Epidermal melanocyte (primary cell): ENCODE data around the gene OPCML.

ENCODE experiments used
- DNase-seq: peaks from one replicate; pipeline ENCODE4 v3.0.0; 2011; ENCODE audit warnings: low spot score; ENCODE audit not compliant: insufficient read length

The OPCML gene

GRCh38 chr11:133413703-133414102, 118.6 kb downstream of the OPCML start:
- DNase-seq: no peak

- no peak for DNase-seq
Measured at GRCh38 chr11:133409799-133410198, 122.5 kb downstream of the OPCML start.

- no peak for DNase-seq
Measured at GRCh38 chr11:133408936-133409335, 123.4 kb downstream of the OPCML start.

GRCh38 chr11:133408402-133408801, 123.9 kb downstream of the OPCML start:
- no peak for DNase-seq

GRCh38 chr11:133406489-133406888, 125.8 kb downstream of the OPCML start:
- no peak for DNase-seq

- DNase-seq: no peak
Measured at GRCh38 chr11:133403900-133404299, 128.4 kb downstream of the OPCML start.

GRCh38 chr11:133402551-133402950, 129.8 kb downstream of the OPCML start:
- no peak for DNase-seq

- no peak for DNase-seq
Measured at GRCh38 chr11:133399855-133400625, 132.3 kb downstream of the OPCML start.

- no peak for DNase-seq
Measured at GRCh38 chr11:133399294-133399693, 133.0 kb downstream of the OPCML start.

- DNase-seq: no peak
Measured at GRCh38 chr11:133390803-133391202, 141.5 kb downstream of the OPCML start.

GRCh38 chr11:133388975-133389568, 143.2 kb downstream of the OPCML start:
- DNase-seq: no peak

GRCh38 chr11:133388260-133388659, 144.0 kb downstream of the OPCML start:
- DNase-seq: no peak

GRCh38 chr11:133386852-133387251, 145.4 kb downstream of the OPCML start:
- no peak for DNase-seq

- no peak for DNase-seq
Measured at GRCh38 chr11:133386262-133386661, 146.0 kb downstream of the OPCML start.

GRCh38 chr11:133385781-133386180, 146.5 kb downstream of the OPCML start:
- no peak for DNase-seq

GRCh38 chr11:133384731-133385130, 147.6 kb downstream of the OPCML start:
- no peak for DNase-seq

GRCh38 chr11:133383689-133384088, 148.6 kb downstream of the OPCML start:
- no peak for DNase-seq

- no peak for DNase-seq
Measured at GRCh38 chr11:133383201-133383600, 149.1 kb downstream of the OPCML start.

- no peak for DNase-seq
Measured at GRCh38 chr11:133382131-133382812, 150.0 kb downstream of the OPCML start.

- DNase-seq: no peak
Measured at GRCh38 chr11:133381761-133382130, 150.6 kb downstream of the OPCML start.

- no peak for DNase-seq
Measured at GRCh38 chr11:133366147-133366546, 166.2 kb downstream of the OPCML start.

- DNase-seq: no peak
Measured at GRCh38 chr11:133362916-133363315, 169.4 kb downstream of the OPCML start.

- no peak for DNase-seq
Measured at GRCh38 chr11:133362156-133362555, 170.1 kb downstream of the OPCML start.
